Smooth muscle cell (in vitro differentiated cells): ENCODE results near the gene PLXNB2. TPM values are rescaled to one million over a fixed set of nuclear protein-coding genes. Genes with fewer than 3 reads are reported as not detected.
A peak's percentile ranks its signal among the peaks of the same experiment; 100 is the strongest.
"Not testable (repeated sequence)": the region's sequence is repeated elsewhere in the genome, so short reads cannot be mapped to it uniquely, and the experiment has no call there.

Experiments used
- DNase-seq: peaks from one replicate; lab custom pipeline; 2025; ENCODE audit not compliant: unreplicated experiment; lab: John Stamatoyannopoulos, UW
- H2AFZ ChIP-seq: fragments of 200-600 bp; sonication (generic); 2 replicates; pipeline ENCODE4 v1.6.0; 2016; ENCODE audit warnings: antibody characterized with exemption, low read depth, mild to moderate bottlenecking
- H3F3A ChIP-seq: fragments of 200-600 bp; sonication (generic); 2 replicates; pipeline ENCODE4 v1.6.0; 2017; ENCODE audit warnings: antibody characterized with exemption, low read depth
- H3K27ac ChIP-seq: fragments of 200-600 bp; sonication (generic); 2 replicates; pipeline ENCODE4 v1.5.1; 2016; ENCODE audit warnings: low read depth, mild to moderate bottlenecking
- H3K27me3 ChIP-seq: fragments of 200-600 bp; sonication (generic); 2 replicates; pipeline ENCODE4 v1.6.1; 2016; ENCODE audit warnings: low read depth, mild to moderate bottlenecking
- H3K36me3 ChIP-seq: fragments of 200-600 bp; sonication (generic); 2 replicates; pipeline ENCODE4 v1.5.1; 2016; ENCODE audit warnings: low read depth
- H3K4me1 ChIP-seq: fragments of 200-600 bp; sonication (generic); 2 replicates; pipeline ENCODE4 v1.5.1; 2016; ENCODE audit warnings: low read depth
- H3K4me2 ChIP-seq: fragments of 200-600 bp; sonication (generic); 2 replicates; pipeline ENCODE4 v1.6.0; 2016; ENCODE audit warnings: mild to moderate bottlenecking
- H3K4me3 ChIP-seq: fragments of 200-600 bp; sonication (generic); 2 replicates; pipeline ENCODE4 v1.5.1; 2016; ENCODE audit warnings: mild to moderate bottlenecking
- H3K79me2 ChIP-seq: fragments of 200-600 bp; sonication (generic); 2 replicates; pipeline ENCODE4 v1.6.0; 2016; ENCODE audit warnings: low read depth, mild to moderate bottlenecking
- H3K9ac ChIP-seq: fragments of 200-600 bp; sonication (generic); 2 replicates; pipeline ENCODE4 v1.6.0; 2016; ENCODE audit warnings: low read depth
- H3K9me3 ChIP-seq: fragments of 200-600 bp; sonication (generic); replicated peaks from 2 replicates; pipeline ENCODE4 v1.5.1; 2016; ENCODE audit warnings: low read depth
- H4K20me1 ChIP-seq: fragments of 200-600 bp; sonication (generic); 2 replicates; pipeline ENCODE4 v1.6.0; 2016; ENCODE audit warnings: low read depth
- CTCF ChIP-seq: fragments of 200-600 bp; sonication (generic); IDR thresholded peaks from 2 replicates; pipeline ENCODE4 v1.5.1; 2017; ENCODE audit warnings: borderline replicate concordance, mild to moderate bottlenecking, antibody characterized with exemption; ENCODE audit not compliant: insufficient read depth, poor library complexity, severe bottlenecking
- WGBS: methylation state at CpG from one replicate; pipeline ENCODE4 v1.1.7; 2016; ENCODE audit warnings: low lambda C conversion rate; 5-methylcytosine and 5-hydroxymethylcytosine counted together
- polyA plus RNA-seq: library from polyadenylated mRNA; unstranded; fragments of >200 nt; fragmentation: Nextera tagmentation; extraction: Ambion mirVana; gene quantifications from 2 replicates; pipeline ENCODE4 v1.2.1, GENCODE V29; 2016
- total RNA-seq: library from RNA; depleted of rRNA; stranded (reverse); fragments of >200 nt; gene quantifications from 2 replicates; pipeline ENCODE4 v1.2.3, GENCODE V29; 2014

Gene PLXNB2
- total and polyA plus RNA-seq, 2 experiments from 2014 or later: 195 to 210 TPM

GRCh38 chr22:50326225-50326955 is 18.9 kb upstream of the PLXNB2 start:
- Histone ChIP-seq H3K27me3 (no peaks in the 10 kb centered on the region), H3K79me2 (peaks cover 4% of the 10 kb centered on the region), H3F3A (no peaks in the 10 kb centered on the region), H3K4me3 (peak overlapping the region; percentile 90), H3K9me3 (no peaks in the 10 kb centered on the region), H3K4me1 (peaks cover 15% of the 10 kb centered on the region), H3K27ac (no peak overlapping the region), H3K36me3 (no peaks in the 10 kb centered on the region), H3K9ac (peak overlapping the region; percentile 76), H2AFZ (peak overlapping the region; percentile 51), H4K20me1 (no peaks in the 10 kb centered on the region), H3K4me2 (peak overlapping the region; percentile 98)
- WGBS: 27% methylated on average over 34 of the region's 56 CpGs
- DNase-seq: no peak
- no peak for TF ChIP-seq CTCF

GRCh38 chr22:50325444-50326224 is 18.2 kb upstream of the PLXNB2 start:
- Histone ChIP-seq H3K79me2 (peaks cover 4% of the 10 kb centered on the region), H3K9ac (no peak overlapping the region), H3K4me2 (peak overlapping the region; percentile 98), H4K20me1 (no peaks in the 10 kb centered on the region), H3K27me3 (no peaks in the 10 kb centered on the region), H3K9me3 (no peaks in the 10 kb centered on the region), H2AFZ (no peak overlapping the region), H3K36me3 (no peaks in the 10 kb centered on the region), H3K4me1 (peaks cover 15% of the 10 kb centered on the region), H3K27ac (no peak overlapping the region), H3K4me3 (peak overlapping the region; percentile 90), H3F3A (no peaks in the 10 kb centered on the region)
- TF ChIP-seq CTCF: no peak
- whole genome bisulfite sequencing: 83% methylated on average over 19 of the region's 19 CpGs
- DNase-seq: no peak

GRCh38 chr22:50323900-50324299 is 16.5 kb upstream of the PLXNB2 start:
- no peak overlapping the region for H2AFZ ChIP-seq
- no peaks in the 10 kb centered on the region for H4K20me1 ChIP-seq
- H3K36me3 ChIP-seq: no peaks in the 10 kb centered on the region
- peaks cover 4% of the 10 kb centered on the region for H3K79me2 ChIP-seq
- H3K4me2 ChIP-seq: no peak overlapping the region
- no peak for TF ChIP-seq CTCF
- H3F3A ChIP-seq: no peaks in the 10 kb centered on the region
- no peak for DNase-seq
- H3K9me3 ChIP-seq: no peaks in the 10 kb centered on the region
- 95% methylated on average over 5 of the region's 5 CpGs for WGBS
- H3K27me3 ChIP-seq: no peaks in the 10 kb centered on the region
- no peak overlapping the region for H3K4me3 ChIP-seq
- no peak overlapping the region for H3K9ac ChIP-seq
- peaks cover 15% of the 10 kb centered on the region for H3K4me1 ChIP-seq
- no peak overlapping the region for H3K27ac ChIP-seq

GRCh38 chr22:50322382-50323104 is 15.1 kb upstream of the PLXNB2 start:
- H2AFZ ChIP-seq, H3K9me3 ChIP-seq, H3K27ac ChIP-seq, H3K79me2 ChIP-seq, DNase-seq, H3F3A ChIP-seq, H3K27me3 ChIP-seq, H3K4me3 ChIP-seq, H3K9ac ChIP-seq, H3K36me3 ChIP-seq, H4K20me1 ChIP-seq, H3K4me2 ChIP-seq: not testable (repeated sequence)
- H3K4me1 ChIP-seq: peaks cover 11% of the 10 kb centered on the region
- 91% methylated on average over 8 of the region's 10 CpGs for WGBS
